Measurements from ENCODE around the gene AATK.

AATK gene

DNA sequence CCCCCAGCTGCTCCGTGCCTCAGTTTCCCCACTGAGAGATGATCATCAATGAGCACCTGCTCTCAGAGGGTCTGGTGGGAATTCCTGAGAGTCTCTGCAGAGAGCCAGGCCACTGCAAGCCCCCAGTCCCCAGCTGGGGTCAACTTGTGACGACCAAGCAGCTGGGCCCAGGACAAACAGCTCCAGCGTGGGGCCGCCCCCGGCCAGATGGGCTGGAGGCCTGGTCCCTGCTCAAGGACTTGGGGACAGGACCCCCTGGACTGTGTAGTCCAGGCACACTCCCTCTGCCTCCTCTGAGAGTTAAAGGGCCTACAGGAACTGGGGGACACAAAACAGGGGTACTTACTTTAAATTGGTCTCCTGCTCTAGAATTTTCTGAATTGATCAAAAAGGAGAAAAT is 16.6 kb upstream of the AATK start:
- DNase-seq (ENCODE audit: low spot score), result no peak

- DNase-seq (ENCODE audit: low spot score), result no peak
Observed at GRCh38 chr17:81181811-81182185, 15.8 kb upstream of the AATK start.

- DNase-seq (ENCODE audit: low spot score), result no peak
Observed at GRCh38 chr17:81180836-81181810, 15.1 kb upstream of the AATK start.

GRCh38 chr17:81179861-81180260 is 13.8 kb upstream of the AATK start:
- DNase-seq (ENCODE audit: low spot score), result no peak

GRCh38 chr17:81179220-81179619 is 13.2 kb upstream of the AATK start:
- no peak for DNase-seq (ENCODE audit: low spot score)

DNA sequence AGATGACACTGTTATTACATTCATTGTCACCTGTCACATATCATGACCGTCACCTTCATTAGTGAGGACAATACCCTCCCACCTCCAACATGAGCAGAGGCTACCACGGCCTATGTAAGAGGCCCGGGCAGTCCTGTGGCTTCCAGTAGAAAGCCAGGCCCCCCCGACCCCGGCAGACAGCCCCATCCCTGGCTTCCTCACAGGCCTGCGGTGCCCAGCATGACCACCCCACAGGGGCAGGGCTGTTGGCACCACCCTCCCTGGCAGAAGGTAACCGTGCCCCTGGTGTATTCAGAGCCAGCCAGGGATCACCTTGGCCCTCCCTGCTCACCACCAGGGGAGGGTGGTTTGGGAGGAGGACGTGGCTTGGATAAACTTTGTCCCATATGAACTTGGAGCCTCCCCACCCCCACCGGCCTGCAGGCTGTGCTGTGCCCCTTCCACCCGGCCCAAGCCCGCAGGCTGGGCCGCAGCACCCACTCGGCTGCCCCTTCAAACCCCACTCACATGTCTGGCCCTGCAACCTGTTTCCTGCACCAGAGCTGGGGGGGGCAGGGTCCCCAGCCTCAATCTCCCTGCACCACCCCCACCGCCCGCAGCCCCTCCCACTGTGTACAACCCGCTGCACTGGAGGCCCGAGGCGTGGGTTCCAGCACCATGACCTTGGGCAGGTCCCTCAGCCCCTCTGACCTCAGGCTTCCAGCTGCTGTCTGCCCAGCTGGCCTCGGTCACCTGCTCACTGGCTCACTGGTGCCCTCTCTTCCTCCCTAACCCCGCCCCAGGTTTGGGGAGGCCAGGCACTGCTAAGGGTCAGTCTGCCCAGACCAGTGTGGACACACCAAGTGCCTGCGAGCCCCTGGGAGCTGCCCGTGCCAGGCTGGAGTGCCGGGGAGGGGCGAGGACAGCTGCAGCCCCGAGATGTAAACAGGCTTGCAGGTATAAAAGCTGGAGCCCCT is 12.4 kb upstream of the AATK start:
- DNase-seq (ENCODE audit: low spot score), result no peak

DNA sequence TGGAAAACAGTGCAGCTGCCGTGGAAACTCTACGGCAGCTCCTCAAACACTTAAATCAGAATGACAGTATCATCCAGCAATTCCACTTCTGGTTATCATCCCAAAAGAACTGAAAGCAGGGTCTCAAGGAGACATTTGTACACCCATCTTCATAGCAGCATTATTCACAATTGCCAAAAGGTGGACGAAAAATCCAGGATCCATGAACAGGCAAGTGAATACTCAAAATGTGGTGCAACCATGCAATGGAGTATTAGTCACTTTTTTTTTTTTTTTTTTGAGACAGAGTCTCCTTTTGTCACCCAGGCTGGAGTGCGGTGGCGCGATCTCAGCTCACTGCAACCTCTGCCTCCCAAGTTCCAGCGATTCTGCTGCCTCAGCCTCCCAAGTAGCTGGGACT is 10.6 kb upstream of the AATK start:
- DNase-seq (ENCODE audit: low spot score), result no peak

DNA sequence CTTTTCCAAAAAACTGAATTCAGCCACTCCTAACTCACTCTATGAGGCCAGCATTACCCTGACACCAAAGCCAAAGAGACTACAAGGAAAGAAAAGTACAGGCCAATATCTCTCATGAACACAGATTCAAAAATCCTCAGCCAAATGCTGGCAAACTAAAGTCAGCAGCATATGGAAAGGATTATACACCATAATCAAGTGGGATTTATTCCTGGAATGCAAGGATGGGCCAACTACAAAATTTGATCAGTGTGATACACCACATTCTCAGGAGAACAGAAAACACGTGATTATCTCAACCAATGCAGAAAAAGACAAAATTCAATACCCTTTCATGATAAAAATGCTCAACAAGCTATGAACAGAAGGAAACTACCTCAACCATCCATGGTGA is 7.7 kb upstream of the AATK start:
- no peak for DNase-seq (ENCODE audit: low spot score)

DNA sequence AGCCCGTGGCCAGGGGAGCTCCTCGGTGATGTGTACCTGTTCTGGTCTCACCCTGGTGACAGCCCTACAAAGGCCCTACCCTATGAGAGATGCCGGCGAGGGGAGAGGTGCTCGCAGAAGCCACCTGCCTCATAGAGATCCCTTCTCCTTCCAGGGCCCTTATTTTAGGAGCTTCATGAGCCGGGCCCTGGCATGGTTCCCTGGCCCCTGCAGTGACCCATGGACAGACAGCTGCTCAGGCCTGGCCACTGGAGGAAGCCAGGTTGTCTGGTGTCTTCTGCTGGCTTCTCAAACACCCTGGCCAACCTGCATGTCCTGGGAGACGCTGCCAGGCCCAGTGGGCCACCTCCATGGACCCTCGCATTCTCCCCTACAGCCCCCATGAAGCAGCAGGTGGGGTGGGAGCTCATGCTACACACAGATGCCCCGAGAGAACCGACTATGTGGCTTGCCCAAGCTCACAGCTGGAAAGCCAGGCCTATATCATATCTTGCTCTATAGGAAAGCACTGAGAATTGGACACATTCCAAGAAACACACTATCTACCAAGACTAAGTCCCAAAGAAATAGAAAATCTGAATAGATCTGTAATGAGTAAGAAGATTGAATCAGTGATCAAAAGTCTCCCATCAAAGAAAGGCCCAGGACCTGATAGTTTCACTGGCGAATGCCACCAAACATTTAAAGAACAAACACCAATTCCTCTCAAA is 7.2 kb upstream of the AATK start:
- DNase-seq (ENCODE audit: low spot score), result no peak

- no peak for DNase-seq (ENCODE audit: low spot score)
Observed at GRCh38 chr17:81171941-81172340, 5.9 kb upstream of the AATK start.

GRCh38 chr17:81170727-81171494 is 4.9 kb upstream of the AATK start:
- DNase-seq (ENCODE audit: low spot score), result no peak

DNA sequence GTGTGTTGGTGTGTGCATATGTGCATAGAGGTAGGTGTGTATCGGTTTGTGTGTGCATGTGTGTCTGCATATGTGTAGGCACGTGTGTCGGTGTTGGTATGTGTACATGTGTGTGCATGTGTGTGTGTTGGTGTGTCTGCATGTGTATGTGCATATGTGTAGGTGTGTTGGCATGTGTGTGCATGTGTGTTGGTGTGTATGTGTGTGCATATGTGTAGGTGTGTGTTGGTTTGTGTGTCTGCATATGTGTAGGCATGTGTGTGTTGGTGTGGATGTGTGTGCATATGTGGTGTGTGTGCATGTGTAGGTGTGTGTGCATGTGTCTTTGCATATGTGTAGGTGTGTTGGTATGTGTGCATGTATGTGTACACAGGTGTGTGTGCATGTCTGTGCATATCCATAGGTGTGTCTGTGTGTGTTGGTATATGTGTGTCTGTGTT is 3.9 kb upstream of the AATK start:
- DNase-seq (ENCODE audit: low spot score), result no peak

- DNase-seq (ENCODE audit: low spot score), result no peak
Observed at GRCh38 chr17:81167638-81168037, 1.6 kb upstream of the AATK start.

DNA sequence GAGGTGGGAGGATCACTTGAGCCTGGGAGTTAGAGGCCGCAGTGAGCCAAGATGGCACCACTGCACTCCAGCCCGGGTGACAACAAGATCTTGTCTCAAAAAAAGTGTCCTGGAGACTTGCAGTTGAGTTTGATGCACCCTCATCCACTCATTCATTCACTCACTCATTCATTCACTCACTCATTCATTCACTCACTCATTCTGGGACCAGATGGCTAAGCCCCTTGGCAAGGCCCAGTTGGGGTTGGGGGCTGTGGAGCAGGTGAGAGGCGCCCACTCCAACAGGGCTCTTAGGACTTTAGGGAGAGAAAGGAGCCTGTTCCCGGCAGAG is 1.1 kb upstream of the AATK start:
- no peak for DNase-seq (ENCODE audit: low spot score)

DNA sequence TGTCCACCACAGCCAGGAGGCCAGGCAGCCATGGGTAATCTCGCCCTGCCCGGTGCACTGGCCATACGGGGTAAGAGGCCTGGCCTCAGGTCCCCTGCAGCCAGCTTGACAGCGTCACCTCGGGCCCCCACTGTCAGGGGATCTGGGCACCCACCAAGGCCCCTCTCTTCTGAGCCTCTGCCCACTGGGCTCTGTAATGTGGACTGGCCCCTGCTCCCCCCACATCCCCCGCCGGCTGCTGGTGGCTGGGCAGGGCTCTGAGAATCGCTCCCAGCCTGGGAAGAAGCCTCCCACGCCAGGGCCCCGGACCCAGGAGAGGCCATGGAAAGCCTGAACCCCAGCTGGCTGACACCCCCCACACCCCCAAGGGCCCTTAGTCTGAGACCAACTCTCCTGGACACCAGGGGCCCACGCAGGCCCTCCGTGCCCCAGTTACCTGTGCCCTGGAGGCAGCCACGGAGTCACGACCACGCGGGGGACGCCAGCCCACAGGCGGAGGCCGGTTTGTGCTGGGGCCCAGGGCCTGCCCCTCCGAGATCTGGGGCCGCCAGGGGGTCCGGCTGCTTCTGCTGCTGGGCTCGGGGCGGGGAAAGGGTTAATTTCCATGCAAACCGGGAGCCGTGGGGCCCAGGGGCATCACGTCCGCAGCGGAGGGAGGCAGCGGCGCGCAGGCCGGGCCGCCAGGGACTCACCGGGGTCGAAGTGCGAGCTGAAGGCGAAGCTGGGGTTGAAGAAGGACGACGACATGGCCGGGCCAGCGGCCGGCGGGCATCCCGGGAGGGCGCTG is 582 bp downstream of the AATK start, which contains the start of gene PVALEF:
TSS of gene PVALEF (plus strand) at position 262 of the 787 bp plus-strand sequence. CDS start 15,720 bp downstream, outside the sequence.
- no peak for DNase-seq (ENCODE audit: low spot score)

GRCh38 chr17:81164371-81165245 is 1.4 kb downstream of the AATK start:
- DNase-seq (ENCODE audit: low spot score), result no peak

GRCh38 chr17:81163703-81164370 is 2.2 kb downstream of the AATK start:
- no peak for DNase-seq (ENCODE audit: low spot score)

DNA sequence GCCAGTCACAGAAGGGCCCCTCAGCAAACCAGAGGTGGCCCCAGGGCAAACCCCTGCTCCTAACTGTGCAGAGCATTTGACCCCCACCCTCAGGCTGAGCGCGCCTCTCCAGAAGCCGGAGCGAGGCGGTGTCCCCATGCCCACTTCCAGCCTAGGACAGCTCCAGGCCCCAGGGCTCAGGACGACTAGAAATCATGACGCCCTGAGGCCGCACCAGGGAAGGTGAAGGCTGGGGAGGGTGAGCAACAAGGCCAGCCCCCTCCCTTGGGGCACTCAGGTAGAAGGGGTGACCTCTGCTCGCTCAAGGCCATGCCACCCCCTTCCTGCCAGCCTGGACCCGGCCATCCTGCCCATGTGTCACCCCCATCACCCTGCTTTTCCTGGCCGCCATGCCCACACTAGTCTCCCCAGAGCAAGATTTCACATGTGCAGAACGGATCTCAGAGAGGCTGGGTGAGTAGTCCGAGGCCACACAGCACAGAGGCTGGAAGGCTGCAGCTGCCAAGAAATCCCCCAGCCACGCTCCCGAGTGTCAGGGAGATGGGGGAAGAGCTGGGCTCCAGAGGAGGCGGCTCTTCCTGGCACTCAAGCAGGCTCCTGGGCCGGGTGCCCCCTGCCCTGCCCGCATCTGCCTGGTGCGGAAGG is 2.8 kb downstream of the AATK start:
- DNase-seq (ENCODE audit: low spot score), result no peak

Data from CD4-positive, alpha-beta T cell treated with Interleukin-2 at 100 ng/mL for 4 hours (primary cell).